HuH-7.5 (cell line): ENCODE data around the gene DLL3.

Experiments
- DNase-seq: peaks from one replicate; pipeline ENCODE4 v3.0.0; 2011; ENCODE audit warnings: low spot score

The DLL3 gene

GRCh38 chr19:39555883-39556282, 57.1 kb downstream of the DLL3 start:
- no peak for DNase-seq
